Breast epithelium (tissue), 4 donors: ENCODE data around the gene NDUFS1. TPM values are rescaled to one million over a fixed set of nuclear protein-coding genes. Genes with fewer than 3 reads are reported as not detected.

ENCODE experiments used
- DNase-seq, 2 donors: peaks; one replicate each; pipeline ENCODE4 v3.0.0-alpha.2; 2019; ENCODE audit warnings: low spot score in 2 of 2
- H3K27ac ChIP-seq, 2 donors: fragments of 200-600 bp; sonication (generic) in 1 of 2; one replicate each; pipeline ENCODE4 v1.5.1; 2016 to 2019; ENCODE audit warnings: mild to moderate bottlenecking in 1 of 2
- H3K27me3 ChIP-seq, 2 donors: fragments of 200-600 bp; sonication (generic) in 1 of 2; one replicate each; pipeline versions ENCODE4 v1.5.1 to v1.6.0; 2017 to 2019; ENCODE audit warnings: control low read depth in 1 of 2, mild to moderate bottlenecking in 1 of 2
- H3K36me3 ChIP-seq: fragments of 200-600 bp; one replicate; pipeline ENCODE4 v1.5.1; 2019
- H3K4me1 ChIP-seq, 2 donors: fragments of 200-600 bp; sonication (generic); one replicate each; pipeline ENCODE4 v1.5.1; 2016 to 2019; ENCODE audit warnings: control low read depth in 1 of 2
- H3K4me3 ChIP-seq, 3 donors: fragments of 200-600 bp; sonication (generic); 1 replicate in 2 of 3; 2 replicates in 1 of 3; pipeline ENCODE4 v1.5.1; 2016 to 2019; ENCODE audit warnings: mild to moderate bottlenecking in 3 of 3, moderate library complexity in 2 of 3
- H3K9me3 ChIP-seq, 2 donors: fragments of 200-600 bp; sonication (generic) in 1 of 2; one replicate each; pipeline ENCODE4 v1.5.1; 2016 to 2019; ENCODE audit warnings: control low read depth in 1 of 2
- POLR2A ChIP-seq: fragments of 450-650 bp; IDR thresholded peaks from one replicate; pipeline ENCODE4 v1.6.1; 2016; ENCODE audit warnings: antibody characterized with exemption, mild to moderate bottlenecking, moderate library complexity
- POLR2AphosphoS5 ChIP-seq, 3 donors: sonication (generic); formaldehyde crosslinking; IDR thresholded peaks; one replicate each; pipeline ENCODE4 v1.6.1; 2017; ENCODE audit warnings: antibody characterized with exemption in 3 of 3
- intact Hi-C: fragments of 100-400 bp; cut with DNase I; formaldehyde crosslinking; loops from one replicate; pipeline ENCODE4 v1.15.1; 2023; ENCODE audit warnings: low total_unique reads
- total RNA-seq, 3 donors: library from RNA; depleted of rRNA; stranded (reverse); fragments of >200 nt; gene quantifications; one replicate each; pipeline ENCODE4 v1.1.0, GENCODE V29; 2016
- TF ChIP-seq, protein P1 (sequence below), 3 donors: fragments of 450-650 bp; IDR thresholded peaks; one replicate each; pipeline ENCODE4 v1.5.1; 2016 to 2017; ENCODE audit warnings: antibody characterized with exemption in 3 of 3, mild to moderate bottlenecking in 3 of 3, moderate library complexity in 3 of 3

Gene NDUFS1
- total RNA-seq, 3 donors from 2014 or later: 55.1 to 78.4 (median 61.0) TPM

- intact Hi-C loops: no loop called here
- no peak for DNase-seq
- Histone ChIP-seq H3K4me1 (no peaks in the 10 kb centered on the region), H3K27me3 (no peaks in the 10 kb centered on the region), H3K36me3 (no peaks in the 10 kb centered on the region), H3K4me3 (no peak overlapping the region), H3K9me3 (no peaks in the 10 kb centered on the region), H3K27ac (no peak overlapping the region)
- TF ChIP-seq, protein P1, sequence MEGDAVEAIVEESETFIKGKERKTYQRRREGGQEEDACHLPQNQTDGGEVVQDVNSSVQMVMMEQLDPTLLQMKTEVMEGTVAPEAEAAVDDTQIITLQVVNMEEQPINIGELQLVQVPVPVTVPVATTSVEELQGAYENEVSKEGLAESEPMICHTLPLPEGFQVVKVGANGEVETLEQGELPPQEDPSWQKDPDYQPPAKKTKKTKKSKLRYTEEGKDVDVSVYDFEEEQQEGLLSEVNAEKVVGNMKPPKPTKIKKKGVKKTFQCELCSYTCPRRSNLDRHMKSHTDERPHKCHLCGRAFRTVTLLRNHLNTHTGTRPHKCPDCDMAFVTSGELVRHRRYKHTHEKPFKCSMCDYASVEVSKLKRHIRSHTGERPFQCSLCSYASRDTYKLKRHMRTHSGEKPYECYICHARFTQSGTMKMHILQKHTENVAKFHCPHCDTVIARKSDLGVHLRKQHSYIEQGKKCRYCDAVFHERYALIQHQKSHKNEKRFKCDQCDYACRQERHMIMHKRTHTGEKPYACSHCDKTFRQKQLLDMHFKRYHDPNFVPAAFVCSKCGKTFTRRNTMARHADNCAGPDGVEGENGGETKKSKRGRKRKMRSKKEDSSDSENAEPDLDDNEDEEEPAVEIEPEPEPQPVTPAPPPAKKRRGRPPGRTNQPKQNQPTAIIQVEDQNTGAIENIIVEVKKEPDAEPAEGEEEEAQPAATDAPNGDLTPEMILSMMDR (IDR thresholded peaks at IDR 0.05): no peak
- TF ChIP-seq POLR2AphosphoS5 (IDR thresholded peaks at IDR 0.05) (no peak), POLR2A (no peak)
Measured at GRCh38 chr2:206098471-206098870, 60.8 kb downstream of the NDUFS1 start.

GRCh38 chr2:206096876-206097275 lies 62.4 kb downstream of the NDUFS1 start:
- TF ChIP-seq POLR2AphosphoS5 (IDR thresholded peaks at IDR 0.05): no peak
- no peak for TF ChIP-seq POLR2A
- TF ChIP-seq, protein P1 (IDR thresholded peaks at IDR 0.05): no peak
- intact Hi-C loops: no loop called here

DNA sequence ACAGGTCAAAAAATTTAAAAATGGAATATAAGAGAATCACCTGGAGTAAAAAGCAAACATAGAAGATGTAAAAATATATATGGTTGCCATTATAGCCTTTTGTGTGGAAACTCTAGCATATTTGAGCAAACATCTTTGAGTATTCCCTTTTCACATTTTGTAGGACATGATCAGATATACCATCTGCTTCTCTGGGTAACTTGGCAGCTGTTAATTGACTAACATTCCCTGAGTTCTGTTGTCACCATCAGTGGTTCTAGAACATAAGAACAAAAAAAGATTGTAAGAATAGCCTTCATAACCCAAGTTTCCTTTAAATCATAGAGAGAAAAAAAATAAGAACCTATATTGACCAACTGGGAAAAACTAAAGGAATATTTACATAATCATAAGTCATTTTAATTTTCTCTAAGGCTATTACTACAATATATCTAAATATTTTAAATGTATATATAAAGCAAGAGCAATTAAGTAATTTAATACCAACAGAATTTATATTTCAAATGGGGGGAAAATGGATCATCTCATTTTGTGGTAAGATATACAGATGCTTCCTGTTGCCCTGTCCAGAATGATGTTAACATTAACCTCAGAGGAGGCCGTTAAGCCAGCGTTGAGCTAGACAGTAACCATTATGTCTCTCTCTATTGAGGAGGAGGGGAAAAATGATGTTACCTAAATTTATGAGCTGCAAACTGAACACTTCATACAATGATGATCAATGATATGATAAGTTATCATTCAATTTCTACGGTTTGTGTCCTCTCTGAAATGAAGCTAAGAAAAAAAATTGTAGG lies 63.5 kb downstream of the NDUFS1 start:
- Histone ChIP-seq H3K27ac (no peak overlapping the region), H3K27me3 (no peaks in the 10 kb centered on the region), H3K4me1 (no peaks in the 10 kb centered on the region), H3K36me3 (no peaks in the 10 kb centered on the region), H3K4me3 (no peak overlapping the region), H3K9me3 (no peaks in the 10 kb centered on the region)
- intact Hi-C loops: no loop called here
- no peak for DNase-seq
- TF ChIP-seq POLR2A: no peak
- TF ChIP-seq POLR2AphosphoS5 (IDR thresholded peaks at IDR 0.05): no peak
- TF ChIP-seq, protein P1 (IDR thresholded peaks at IDR 0.05): no peak

More at GRCh38 chr2:206096876-206097275, 62.4 kb downstream of the NDUFS1 start:
- H3K4me3 ChIP-seq: no peak overlapping the region
- no peaks in the 10 kb centered on the region for H3K9me3 ChIP-seq
- DNase-seq: no peak
- no peaks in the 10 kb centered on the region for H3K36me3 ChIP-seq
- no peaks in the 10 kb centered on the region for H3K4me1 ChIP-seq
- no peak overlapping the region for H3K27ac ChIP-seq
- H3K27me3 ChIP-seq: no peaks in the 10 kb centered on the region

DNA sequence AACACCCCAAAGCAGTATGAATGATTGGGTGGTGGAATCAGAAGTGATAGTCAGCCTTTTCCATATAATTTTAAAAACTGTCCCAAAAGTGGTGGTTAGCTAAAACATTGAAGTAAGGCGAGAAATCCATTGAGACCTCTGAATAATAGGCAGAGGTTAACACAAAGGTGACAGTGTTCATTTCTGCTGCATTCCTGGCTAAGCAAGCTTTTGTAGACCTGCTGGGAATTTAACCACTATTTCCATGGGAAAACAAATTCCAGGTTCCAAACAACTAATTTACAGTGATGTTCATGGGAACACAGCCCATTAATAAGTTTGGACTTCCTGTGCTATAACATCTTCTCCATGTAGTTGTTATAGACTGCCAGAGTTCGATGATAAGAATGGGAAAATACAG lies 66.9 kb downstream of the NDUFS1 start:
- Histone ChIP-seq H3K4me1 (peaks cover 0 to 2% of the 10 kb centered on the region in 2 donors), H3K36me3 (no peaks in the 10 kb centered on the region), H3K4me3 (no peak overlapping the region), H3K27me3 (no peaks in the 10 kb centered on the region), H3K9me3 (no peaks in the 10 kb centered on the region), H3K27ac (no peak overlapping the region)
- intact Hi-C loops: no loop called here
- no peak for DNase-seq
- no peak for TF ChIP-seq POLR2AphosphoS5 (IDR thresholded peaks at IDR 0.05)
- TF ChIP-seq, protein P1 (IDR thresholded peaks at IDR 0.05): no peak
- TF ChIP-seq POLR2A: no peak

DNA sequence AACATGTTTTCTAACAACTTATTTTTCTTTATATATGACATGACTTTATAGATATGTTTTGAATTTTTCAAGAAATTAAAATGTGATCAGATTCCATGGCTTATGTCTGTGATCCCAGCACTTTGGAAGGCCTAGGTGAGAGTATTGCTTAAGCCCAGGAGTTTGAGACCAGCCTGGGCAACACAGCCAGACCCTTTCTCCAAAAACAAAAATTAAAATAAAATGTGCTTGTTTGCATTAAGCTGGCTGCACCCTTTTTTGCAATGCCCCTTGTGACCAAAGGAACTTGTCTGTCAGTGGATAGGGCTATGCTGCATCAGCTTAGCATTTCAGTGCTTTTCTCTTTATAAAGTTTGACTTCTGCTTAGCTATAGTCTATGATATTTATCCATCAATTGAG lies 71.0 kb downstream of the NDUFS1 start:
- Histone ChIP-seq H3K27ac (no peak overlapping the region), H3K36me3 (no peaks in the 10 kb centered on the region), H3K4me3 (no peak overlapping the region), H3K9me3 (no peaks in the 10 kb centered on the region), H3K27me3 (no peaks in the 10 kb centered on the region), H3K4me1 (peaks cover 0 to 2% of the 10 kb centered on the region in 2 donors)
- no peak for DNase-seq
- TF ChIP-seq, protein P1 (IDR thresholded peaks at IDR 0.05): no peak
- TF ChIP-seq POLR2A: no peak
- no peak for TF ChIP-seq POLR2AphosphoS5 (IDR thresholded peaks at IDR 0.05)
- intact Hi-C loops: no loop called here
